ENCODE results near the gene GOLM1. TPM values are rescaled to one million over a fixed set of nuclear protein-coding genes. Genes with fewer than 3 reads are reported as not detected.

Gene GOLM1
- total and polyA plus RNA-seq, 9 of the 15 experiments (the other 6 are each of a cell fraction or from before 2014, with no cell fraction given), result 0.09 to 0.96 (median 0.40) TPM; not detected in 4

DNA sequence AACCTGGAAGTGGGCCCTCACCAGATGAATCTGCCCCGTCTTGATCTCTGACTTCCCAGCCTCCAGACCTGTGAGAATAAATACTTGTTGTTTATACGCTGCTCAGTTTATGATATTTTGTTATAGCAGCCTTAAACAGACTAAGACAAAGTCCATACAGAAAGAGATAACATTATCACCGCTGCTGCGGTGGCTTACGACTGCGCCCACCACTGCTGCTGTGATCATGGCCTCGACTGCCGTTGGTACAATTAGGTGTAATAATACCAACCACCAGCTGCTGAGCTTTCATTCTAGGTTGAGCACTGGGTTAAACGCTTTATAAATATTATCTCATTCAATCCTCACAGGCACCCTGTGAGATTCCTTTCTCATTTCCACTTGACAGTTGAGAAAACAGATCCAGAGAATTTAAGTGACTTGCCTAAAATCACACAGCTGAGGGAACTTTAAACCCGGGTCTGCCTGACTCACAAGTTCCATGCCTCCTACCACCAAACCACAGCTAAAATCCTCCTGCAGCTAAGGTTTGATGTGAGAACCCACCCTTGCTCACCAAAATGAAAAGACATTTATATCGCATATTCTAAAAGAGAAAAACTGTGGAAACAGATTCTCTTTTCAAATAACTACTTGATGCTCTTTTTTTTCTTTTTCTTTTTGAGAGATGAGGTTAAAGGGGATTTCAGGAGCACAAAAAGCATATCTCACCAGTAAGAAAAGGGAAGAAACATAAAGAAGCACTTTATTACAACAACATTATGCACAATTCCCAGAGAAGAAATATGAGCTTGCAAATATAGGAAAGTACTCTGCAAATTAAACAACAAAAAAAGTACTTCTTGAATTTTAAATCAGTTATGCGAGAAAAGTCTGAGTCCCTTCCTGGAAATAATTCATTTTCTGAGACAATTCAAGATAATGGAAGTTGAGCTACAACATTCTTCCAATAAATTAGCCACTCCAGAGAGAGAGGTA is 23.9 kb downstream of the GOLM1 start:
- H3K9ac ChIP-seq (ENCODE audit: insufficient read depth in 1 of 2, low read depth in 2 of 2, low read length in 2 of 2), result no peak overlapping the region
- ChIA-PET CTCF (ENCODE audit: low intra/inter-chr PET ratio) (no interaction called here), POLR2A (no interaction called here)
- no peaks in the 10 kb centered on the region for H3K9me3 ChIP-seq (replicated peaks; ENCODE audit: control insufficient read depth, insufficient read depth, low read depth, low read length)
- in situ Hi-C loops (cut with MboI) (no loop called here), intact Hi-C loops (cut with micrococcal nuclease) (no loop called here)
- H2AFZ ChIP-seq (ENCODE audit: low read depth, low read length), result no peak overlapping the region
- H4K20me1 ChIP-seq (replicated peaks; ENCODE audit: control insufficient read depth, insufficient read depth, low read length), result no peaks in the 10 kb centered on the region
- peaks cover 11 to 34% of the 10 kb centered on the region in 2 experiments; a peak in 4 of 5 replicates for H3K27me3 ChIP-seq (ENCODE audit: control insufficient read depth in 2 of 2, insufficient read depth in 2 of 2, low read length in 2 of 2)
- H3K27ac ChIP-seq (ENCODE audit: extremely low read depth, low read depth, low read length), result no peak overlapping the region
- H3K4me1 ChIP-seq (replicated peaks in 1 of 2; ENCODE audit: control insufficient read depth in 2 of 2, insufficient read depth in 2 of 2, low read length in 2 of 2), result no peaks in the 10 kb centered on the region; a peak in 1 of 5 replicates
- H3K4me3 ChIP-seq, result no peak overlapping the region
- H3K9me1 ChIP-seq (ENCODE audit: control insufficient read depth, insufficient read depth, low read length), result no peaks in the 10 kb centered on the region
- DNase-seq (ENCODE audit: extremely low read depth in 1 of 4, low spot score in 3 of 4), result no peak
- no peaks in the 10 kb centered on the region for H3K36me3 ChIP-seq (ENCODE audit: control insufficient read depth, insufficient read depth, low read length)
- FAIRE-seq, result no peak
- 5% methylated on average over 11 of the region's 12 CpGs for WGBS (ENCODE audit: insufficient coverage, low coverage, missing lambda C conversion rate)
- H3K4me2 ChIP-seq (ENCODE audit: insufficient read depth, low read length), result no peak overlapping the region
- ATAC-seq, result no peak
- no TSS peak for BruUV-seq (replicated peaks)
- H3K79me2 ChIP-seq (ENCODE audit: control insufficient read depth, insufficient read depth, low read length), result no peaks in the 10 kb centered on the region
- TF ChIP-seq ZFP1 (CRISPR knock-in tag; IDR thresholded peaks at IDR 0.05) (no peak), TBP (optimal IDR thresholded peaks at IDR 0.05; ENCODE audit: low read depth, low read length) (no peak), EP400 (IDR thresholded peaks at IDR 0.05) (no peak), TFE3 (CRISPR knock-in tag; IDR thresholded peaks at IDR 0.05) (no peak), POU5F1 (IDR thresholded peaks at IDR 0.05; ENCODE audit: borderline replicate concordance, low read depth, low read length, partially characterized antibody) (no peak), DEAF1 (CRISPR knock-in tag; IDR thresholded peaks at IDR 0.05) (no peak), ZNF277 (CRISPR knock-in tag; IDR thresholded peaks at IDR 0.05; ENCODE audit: borderline replicate concordance) (no peak), CREB5 (CRISPR knock-in tag; IDR thresholded peaks at IDR 0.05) (no peak), ZNF23 (CRISPR knock-in tag; IDR thresholded peaks at IDR 0.05) (no peak), FIP1L1 (IDR thresholded peaks at IDR 0.05; ENCODE audit: low read depth, low read length, poor library complexity, severe bottlenecking) (no peak), ILK (tag; IDR thresholded peaks at IDR 0.05; ENCODE audit: borderline replicate concordance, low read depth) (no peak)
- TF ChIP-seq, protein P1, sequence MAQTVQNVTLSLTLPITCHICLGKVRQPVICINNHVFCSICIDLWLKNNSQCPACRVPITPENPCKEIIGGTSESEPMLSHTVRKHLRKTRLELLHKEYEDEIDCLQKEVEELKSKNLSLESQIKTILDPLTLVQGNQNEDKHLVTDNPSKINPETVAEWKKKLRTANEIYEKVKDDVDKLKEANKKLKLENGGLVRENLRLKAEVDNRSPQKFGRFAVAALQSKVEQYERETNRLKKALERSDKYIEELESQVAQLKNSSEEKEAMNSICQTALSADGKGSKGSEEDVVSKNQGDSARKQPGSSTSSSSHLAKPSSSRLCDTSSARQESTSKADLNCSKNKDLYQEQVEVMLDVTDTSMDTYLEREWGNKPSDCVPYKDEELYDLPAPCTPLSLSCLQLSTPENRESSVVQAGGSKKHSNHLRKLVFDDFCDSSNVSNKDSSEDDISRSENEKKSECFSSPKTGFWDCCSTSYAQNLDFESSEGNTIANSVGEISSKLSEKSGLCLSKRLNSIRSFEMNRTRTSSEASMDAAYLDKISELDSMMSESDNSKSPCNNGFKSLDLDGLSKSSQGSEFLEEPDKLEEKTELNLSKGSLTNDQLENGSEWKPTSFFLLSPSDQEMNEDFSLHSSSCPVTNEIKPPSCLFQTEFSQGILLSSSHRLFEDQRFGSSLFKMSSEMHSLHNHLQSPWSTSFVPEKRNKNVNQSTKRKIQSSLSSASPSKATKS (CRISPR knock-in tag; IDR thresholded peaks at IDR 0.05), result no peak

Measured in K562 (cell line).